Fibroblast of skin of left quadriceps (primary cell): ENCODE measurements around the gene MMP2.

Experiments
- DNase-seq, 2 experiments: peaks; one replicate each; pipeline ENCODE4 v3.0.0-alpha.2; 2013; ENCODE audit warnings: low read depth in 2 of 2

The MMP2 gene

GRCh38 chr16:55478827-55479429, at the start of gene MMP2:
TSS of gene MMP2 (plus strand) at chr16:55479198. CDS start at chr16:55479480, 282 bp downstream.
- DNase-seq: peak; percentile 65 to 66

DNA sequence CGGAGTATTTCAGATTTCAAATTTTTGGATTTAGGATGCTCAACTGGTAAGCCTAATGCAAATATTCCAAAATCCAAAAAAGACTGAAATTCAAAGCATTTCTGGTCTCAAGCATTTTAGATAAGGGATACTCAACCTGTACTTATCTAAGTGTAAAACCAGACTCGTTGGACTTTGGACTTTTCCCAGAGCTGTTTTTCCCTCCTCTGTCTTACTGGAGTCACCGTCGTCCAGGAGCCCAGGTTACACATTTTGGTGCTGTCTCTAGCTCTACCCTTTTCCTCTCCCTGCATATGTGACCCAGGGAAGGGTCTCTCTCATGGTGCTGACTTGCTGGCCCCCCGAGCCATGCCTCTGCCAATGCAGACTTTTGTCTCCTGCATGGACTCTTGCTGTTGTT, 46.0 kb upstream of the MMP2 start:
- DNase-seq: no peak

DNA sequence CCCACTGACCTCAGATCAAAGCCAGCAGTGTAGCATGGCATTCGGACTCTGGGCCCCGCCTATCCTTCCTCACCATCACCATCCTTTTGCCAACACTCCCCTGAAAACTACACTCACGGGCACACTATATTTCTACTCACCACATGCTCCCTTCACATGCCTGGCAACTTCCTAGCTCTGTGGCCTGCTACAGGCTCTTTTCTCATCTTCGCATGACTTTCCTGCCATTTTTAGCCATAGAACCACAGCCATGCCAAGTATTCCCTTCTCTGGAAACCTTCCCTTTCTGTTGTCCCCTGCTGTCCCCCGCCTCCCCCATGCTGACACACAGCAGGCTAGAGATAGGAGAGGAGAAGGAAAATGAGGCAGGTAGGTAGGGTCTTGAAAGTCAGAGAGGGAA, 45.5 kb upstream of the MMP2 start:
- DNase-seq: no peak

DNA sequence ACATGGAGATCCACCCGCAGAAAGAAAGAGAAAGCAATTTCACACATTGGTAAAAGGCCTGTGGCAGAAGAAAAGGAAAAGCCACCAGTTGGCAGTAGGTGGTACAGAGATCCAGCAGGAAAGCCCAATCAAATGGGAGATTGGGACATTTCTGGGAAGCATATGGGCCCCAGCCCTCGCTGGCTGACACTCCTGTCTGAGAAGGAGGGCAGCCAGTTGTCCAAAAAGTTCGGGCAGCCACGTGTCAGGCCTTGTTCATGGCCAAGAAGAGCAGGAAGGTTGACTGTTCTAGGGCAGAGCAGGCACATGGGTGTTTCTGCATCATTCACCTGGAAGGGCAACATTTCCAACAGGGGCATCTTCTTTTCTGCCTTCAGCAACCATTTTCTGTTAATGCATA, 45.0 kb upstream of the MMP2 start:
- DNase-seq: no peak

- DNase-seq: no peak
Observed at GRCh38 chr16:55435387-55435786, 43.6 kb upstream of the MMP2 start.

DNA sequence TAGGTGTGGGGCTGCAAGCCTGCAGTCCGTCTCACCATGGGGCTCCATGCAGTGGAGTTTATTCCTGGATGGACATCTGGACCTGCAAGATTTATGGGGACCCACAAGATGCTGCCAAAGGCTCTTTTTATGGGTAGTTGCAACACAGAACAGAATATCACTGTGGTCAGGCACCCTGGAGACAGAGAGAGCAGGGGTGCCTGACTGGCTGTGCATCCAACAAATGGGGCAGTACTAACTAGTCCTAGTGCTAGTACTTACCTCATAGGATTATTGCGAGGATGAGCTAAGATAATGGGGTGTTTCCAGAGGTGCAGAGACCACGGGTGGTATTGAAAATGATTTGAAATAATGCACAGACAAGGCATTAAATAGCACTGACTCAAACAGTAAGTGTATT, 42.4 kb upstream of the MMP2 start:
- no peak for DNase-seq

DNA sequence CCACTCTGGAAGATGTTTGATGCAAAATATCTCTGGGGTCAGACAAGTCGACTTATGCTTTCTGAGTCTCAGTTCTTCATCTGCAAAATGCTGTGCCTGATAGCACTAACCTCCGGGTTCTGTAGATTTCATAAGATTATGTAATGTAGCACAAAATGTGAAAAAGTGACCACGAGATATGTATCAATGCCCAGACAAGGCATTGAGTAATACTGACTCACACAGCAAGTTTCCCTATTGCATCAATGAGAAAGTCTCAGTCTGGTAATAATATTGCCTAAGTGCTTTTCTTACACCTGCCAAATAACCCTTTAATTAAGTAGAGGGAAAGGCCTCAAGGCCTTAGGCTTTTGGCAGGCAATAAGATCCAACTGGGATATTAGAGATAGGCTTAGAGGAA, 41.4 kb upstream of the MMP2 start:
- DNase-seq: peak; percentile 12 to 18

DNA sequence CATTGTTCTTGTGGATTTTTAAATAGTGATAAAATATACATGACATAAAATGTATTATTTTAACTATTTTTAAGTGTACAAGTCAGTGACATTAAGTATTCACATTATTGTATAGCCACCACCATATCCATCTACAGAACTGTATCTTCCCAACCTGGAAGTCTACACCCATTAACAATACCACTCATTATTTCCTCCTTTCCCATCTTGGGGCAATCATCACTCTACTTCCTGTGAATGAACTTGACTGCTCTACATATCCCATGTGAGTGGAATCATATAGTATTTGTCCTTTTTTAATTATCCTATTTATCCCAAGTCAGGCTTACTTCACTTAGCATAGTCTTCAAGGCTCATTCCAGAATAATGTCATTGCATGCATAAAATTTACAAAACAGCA, 40.7 kb upstream of the MMP2 start:
- no peak for DNase-seq

DNA sequence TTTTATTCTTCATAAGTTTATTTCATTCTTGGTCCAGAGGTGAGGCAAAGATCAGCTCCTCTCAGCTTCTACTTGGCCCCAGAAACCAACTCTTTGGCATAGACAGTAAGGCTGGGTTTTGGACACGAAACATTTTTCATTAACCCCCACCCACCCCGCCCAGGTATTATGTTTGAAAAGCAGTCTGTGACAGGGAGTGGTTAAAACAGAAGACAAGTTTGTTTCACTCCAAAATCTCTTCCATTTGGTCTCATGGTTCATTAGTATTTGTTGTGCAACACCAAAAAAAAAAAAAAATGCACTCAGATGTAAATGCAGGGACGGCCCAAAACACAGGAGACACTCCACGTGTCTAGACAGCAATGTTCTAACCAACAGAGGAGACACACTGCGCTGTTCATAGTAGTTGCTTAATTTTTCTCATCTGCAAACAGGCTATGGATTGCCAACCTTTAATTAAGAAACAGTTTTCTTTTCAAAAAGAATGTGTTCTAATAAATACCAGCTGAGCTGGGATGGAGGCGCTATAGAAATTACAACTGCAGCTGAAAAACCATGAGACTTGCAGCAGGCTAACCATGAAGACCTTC, 39.8 kb upstream of the MMP2 start:
- DNase-seq: peak; percentile 29 to 30

DNA sequence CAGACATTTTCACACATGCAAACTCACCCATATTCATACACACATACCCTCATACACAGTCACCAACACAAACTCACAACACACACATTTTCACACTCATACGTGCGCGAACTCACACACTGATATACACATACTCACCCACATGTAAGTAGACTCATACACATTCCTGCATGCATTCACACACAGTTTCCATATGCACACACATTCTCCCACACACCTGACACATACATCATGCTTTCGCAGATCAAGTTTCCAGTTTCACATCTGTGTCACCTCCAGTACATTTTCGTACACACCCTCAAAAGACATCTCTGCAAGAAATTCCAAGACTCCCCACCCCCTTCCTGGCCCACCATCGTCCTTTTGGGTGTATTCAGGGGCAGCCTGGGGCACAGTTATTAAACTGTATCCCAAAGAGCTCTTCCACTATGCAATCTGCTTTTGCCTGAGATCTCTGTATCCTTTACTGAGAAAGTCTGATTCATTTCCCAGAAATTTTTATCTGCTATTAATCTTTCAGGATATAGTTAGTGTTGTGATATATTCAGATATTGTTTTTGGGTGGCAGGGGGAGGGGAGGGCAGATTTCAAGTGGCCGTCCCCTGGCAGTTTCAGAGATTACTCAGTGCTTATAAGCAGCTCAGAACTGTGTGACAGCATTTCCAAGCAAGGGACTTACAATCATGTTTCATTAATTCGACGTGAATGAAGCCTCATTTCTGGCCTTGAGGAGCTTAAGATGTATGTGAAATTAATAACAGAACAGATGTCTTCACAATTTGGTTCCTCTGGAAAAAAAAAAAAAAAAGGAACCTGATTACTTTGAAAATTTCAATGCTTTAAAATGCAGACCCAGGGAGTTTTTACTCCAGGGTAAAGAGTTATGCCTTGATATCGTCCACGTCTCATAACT, 35.3 kb upstream of the MMP2 start:
- DNase-seq: no peak

GRCh38 chr16:55444754-55445485, 34.1 kb upstream of the MMP2 start:
- DNase-seq: no peak

DNA sequence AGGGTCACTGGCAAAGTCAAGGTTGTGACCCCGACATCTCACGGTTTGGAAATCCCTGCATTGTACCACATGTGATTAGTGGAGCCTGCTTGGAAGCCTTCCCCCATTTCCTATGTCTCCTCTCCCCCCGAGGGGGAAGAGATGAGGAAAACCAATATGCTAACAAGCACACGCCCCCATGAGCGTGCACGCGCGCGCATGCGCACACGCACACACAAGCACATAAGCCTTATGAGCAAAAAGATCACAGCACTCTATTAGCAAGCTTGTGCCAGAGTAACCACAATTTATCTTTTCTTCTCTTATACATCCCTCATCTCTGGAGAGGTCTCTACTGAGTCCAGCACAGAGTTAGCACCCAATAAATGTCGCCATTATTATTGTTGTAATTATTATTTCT, 31.8 kb upstream of the MMP2 start:
- no peak for DNase-seq

DNA sequence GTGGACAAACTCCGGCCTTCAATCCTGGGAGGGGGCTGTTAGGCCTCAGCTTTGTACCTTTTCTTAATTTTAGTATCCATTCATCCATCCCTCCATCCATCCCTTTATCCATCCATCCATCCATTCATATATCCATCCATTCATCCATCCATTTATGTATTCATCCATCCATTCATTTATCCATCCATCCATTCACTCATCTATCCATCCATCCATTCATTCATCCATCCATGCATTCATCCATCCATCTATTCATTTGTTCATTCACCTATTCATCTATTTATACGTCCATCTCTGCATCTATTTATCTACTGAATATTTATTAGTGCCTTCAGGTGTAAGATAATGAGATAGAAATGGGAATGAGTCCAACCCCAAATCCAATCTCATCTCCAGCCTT, 26.0 kb upstream of the MMP2 start:
- DNase-seq: no peak

DNA sequence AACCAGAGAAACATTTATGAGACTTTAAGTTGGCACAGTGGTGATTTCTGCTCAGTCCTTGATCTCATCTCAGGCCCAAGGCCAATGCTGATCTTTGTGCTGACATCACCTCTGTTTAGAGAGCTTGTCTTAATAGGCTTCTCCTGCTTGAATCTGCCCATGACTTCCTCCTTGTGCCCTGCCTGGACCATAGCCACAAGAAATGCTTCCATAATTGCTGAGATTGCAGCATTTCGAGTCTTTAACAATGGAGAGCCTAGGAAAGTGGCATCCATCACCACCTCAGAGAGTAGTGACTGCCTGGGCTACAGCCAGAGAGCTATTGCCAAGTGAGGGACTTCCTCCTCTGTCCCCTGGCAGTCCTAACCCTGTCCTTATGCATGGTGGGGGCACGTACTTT, 25.1 kb upstream of the MMP2 start:
- DNase-seq: no peak

DNA sequence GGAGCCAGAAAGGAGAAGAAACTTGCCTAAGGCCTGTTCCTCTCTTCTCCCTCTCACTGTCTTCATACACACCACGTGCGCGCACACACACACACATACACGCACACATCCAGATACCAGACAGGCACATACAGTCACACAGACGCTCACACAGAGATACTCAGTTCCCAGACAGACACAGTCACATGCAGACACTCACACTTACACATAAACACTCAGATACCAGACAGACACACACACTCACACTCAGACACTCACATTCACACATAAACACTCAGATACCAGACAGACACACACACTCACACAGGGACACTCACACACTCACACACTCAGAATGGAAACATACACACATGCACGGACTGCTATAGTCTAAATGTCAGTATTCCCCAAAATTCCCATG, 24.1 kb upstream of the MMP2 start:
- no peak for DNase-seq

DNA sequence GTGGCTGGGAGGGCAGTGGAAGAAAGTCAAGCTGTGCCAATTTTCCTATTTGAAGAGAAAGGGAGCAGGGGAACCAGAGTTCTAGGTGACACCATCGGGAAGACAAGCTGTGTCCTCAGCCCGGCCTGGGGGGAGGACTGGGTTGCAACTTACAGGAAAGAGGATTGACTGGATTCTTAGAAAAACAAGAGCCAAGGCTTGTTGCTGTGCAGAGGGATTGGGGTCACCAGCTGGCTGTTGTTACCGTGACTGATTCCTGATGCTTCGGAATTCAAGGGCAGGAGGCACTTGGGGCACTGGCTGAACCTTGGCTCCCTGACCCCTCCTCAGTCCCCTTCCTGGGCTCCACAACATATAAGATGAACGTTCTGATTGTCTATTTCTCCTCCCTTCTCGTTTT, 16.8 kb upstream of the MMP2 start:
- no peak for DNase-seq

- DNase-seq: no peak
Observed at GRCh38 chr16:55464375-55464774, 14.6 kb upstream of the MMP2 start.

DNA sequence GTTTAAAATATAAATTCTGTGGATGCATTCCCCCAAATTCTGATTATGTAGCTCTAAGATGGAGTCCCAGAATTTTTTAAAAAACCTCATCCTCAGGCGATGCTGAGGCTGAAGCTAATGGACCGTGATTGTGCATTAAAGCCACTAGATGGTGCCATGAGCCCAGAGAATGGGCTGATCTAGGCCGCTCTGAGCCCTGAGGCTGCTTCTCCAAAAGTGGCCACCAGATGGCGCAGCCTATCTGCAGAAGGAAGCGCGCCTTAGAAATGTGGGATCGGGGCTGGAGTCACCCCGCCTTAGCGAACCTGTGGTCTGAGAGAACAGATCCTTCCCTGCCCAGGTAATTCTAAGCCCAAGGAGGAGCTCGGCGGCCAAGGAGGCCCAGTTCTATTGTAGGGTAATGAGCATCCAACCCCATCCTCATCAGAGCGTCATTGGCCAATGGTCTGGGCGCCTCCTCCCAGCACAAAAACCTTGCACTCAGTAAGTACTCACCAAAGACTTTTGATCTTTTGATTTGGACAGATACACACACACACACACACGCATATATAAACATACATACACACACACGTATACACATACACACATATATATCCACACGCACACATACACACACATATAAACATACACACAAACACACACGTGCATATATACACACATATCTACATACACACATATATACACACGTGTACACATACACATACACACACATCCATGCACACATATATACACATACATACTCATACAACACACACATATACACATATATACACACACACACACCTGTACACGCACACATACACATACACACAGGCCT, 13.7 kb upstream of the MMP2 start:
- DNase-seq: peak; percentile 58 to 64

DNA sequence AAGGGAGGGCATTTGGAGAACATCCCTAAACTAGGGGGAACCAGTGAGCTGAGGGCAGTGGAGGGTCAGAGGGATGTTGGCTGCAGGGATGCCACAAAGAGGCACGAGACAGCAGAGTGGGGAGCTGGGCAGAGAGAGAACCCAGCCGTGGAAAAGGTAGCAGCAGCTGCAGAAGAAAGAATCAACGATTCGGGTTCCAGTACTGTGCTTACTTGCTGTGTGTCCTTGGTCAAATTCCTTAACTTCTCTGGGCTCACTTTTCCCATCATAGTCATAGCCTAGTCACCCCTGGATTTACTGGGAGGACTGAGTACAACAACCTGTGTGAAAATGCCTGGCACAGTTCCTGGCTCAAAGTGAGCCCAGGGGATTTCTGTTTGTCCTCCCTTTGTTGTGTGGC, 12.8 kb upstream of the MMP2 start:
- DNase-seq: no peak

GRCh38 chr16:55467898-55468297, 11.1 kb upstream of the MMP2 start:
- no peak for DNase-seq

- DNase-seq: no peak
Observed at GRCh38 chr16:55468352-55468990, 10.5 kb upstream of the MMP2 start.
